ENCODE measurements around the gene MAP3K7CL.

Gene MAP3K7CL, protein sequence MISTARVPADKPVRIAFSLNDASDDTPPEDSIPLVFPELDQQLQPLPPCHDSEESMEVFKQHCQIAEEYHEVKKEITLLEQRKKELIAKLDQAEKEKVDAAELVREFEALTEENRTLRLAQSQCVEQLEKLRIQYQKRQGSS

DNA sequence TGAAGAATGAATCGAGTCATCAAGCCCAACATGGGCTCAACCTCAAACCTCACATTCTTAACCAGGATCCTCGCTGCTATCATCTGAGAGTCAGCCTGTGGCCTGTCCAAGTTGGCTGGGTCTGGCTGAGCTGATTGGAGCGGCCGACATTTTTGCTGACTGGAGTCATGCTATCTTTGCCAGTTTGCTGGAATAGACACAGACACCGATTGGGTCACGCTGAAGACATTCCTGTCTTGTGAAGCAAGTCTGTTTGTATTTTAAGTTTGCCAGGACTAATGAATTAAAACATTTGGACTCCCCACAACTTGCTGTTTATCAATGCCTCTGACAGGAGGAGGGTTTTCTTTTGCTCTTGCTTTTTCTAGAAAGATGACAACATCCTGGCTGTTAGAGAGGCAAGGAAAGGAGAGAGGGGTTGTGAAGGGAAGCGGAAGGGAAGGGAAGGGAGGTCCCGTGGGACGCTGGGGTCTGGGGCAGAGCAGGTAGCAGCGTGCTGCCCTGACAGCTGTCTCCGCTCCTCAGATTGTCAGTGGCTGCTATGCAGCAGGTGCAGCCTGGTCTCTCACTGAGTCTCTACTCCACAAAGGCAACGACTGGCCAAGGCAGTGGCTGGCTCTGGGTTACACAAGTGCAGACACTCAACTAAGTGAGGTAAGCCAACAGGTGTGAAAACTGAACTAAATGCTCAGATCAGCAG lies at the start of gene MAP3K7CL:
MAP3K7CL (plus strand) TSS at position 375 of the 700 bp plus-strand sequence. CDS start 2,701 bp downstream, outside the sequence.
- DNase-seq: no peak

DNA sequence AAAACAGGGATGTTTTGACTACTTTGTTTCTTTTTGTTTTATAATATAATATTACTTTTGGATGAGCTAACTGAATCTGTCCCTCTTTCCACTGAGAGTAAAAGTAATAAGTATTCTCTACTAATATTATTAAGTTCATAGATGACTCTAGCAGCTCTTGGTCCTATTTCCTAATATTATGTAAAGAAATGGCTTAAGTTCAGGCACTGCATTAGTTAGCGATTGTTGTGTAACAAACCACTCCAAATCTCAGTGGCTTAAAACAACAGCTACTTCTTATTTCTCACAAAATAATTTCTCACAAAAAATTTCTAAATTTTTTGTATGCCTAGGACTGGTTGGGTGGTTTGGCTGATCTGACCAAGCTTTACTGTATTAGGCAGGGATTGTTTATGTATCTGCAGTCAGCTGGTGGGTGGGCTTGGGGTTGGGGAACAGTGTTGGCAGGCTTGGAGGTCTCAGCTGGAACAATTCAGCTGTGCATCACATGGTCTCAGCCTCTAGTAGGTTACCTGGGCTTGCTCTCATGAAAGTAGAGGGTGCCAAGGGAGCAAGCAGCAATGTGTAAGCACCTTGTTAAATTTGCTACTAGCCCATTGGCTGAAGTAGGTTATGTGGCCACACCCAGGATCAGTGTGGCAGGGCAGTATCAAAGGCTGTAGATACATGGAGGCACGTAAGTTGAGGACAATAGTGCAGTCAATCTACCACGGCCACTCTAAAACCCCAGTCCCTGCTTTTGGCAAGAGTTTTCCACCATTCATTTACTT lies 48.2 kb upstream of the MAP3K7CL start:
- no peak for DNase-seq

DNA sequence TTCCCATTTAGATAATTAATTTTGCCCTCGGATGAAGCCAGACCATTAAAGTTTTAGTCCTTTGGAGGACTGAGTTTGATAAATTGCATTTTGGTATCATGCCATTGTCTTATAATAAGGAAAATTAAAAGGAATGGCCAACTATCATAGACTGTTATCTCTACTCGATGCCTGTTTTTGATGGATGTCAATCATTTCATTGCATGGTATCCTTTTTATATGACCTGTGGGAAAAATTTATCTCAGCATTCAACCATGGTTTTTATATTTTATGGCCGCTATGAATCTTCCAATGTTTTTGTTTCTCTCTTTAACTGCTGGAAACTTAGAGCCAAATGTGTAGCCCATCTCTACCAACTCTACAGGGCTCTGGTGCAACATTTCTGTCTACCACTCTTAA lies 47.1 kb upstream of the MAP3K7CL start:
- DNase-seq: no peak

DNA sequence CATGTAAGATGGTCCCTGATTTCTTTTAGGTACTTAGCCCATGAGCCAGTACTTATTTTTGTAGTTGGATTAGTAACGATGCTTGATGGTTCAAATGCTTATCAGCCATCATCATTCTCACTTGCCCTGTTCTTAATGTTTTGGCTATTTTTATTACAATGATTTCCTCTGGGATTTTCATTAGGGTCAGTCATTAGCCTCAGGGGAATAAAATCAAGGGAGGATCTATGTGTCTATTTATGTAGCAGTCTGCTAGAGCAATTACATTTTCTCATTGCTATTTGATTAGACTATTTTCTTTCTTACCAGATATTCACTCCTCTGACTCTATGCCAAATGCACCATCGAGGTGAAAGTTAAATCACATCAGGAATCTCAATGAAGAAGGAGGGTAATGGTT lies 46.1 kb upstream of the MAP3K7CL start:
- no peak for DNase-seq

DNA sequence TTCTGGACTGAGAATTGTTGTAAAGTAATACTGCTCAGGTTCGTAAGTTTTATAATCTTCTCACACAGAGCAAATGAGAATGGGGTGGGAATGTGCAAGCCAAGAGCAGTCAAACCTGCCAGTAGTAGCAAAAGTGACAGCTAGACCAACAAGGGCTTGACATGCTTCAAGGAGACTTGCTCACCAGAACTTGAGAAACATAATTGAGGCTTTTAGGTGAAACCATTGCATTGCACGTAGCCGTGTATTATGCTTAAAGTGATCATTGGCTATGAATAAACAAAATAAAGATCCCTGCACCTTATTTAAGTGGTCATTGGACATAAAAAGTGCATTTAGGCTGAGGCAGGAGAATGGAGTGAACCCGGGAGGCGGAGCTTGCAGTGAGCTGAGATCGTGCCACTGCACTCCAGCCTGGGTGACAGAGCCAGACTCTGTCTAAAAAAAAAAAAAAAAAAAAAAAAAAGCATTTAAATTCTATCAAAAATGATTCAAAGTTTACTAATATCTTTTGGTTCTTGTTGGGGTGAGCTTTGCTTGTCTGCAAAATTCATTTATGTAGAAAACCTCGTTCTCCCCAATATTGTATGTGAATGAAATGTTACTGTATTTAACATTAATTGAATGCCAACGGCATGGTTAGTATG lies 45.2 kb upstream of the MAP3K7CL start:
- no peak for DNase-seq

DNA sequence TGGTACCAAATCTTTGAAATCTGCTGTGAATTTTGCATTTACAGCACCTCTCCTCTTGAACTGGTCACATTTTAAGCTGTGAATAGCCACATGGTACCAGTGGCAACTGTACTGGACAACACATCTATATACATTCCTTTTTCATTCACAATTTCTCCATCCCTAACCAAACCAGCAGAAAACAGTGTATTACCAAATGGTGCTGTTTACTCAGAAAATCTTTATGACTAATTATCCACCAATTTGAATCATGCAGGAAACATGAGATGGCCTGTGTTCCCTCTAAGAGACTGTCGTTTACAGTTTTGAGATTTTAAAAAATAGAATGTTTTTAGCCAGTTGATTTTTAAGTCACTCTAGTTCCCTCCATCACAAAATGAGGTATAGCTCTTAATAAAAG lies 39.4 kb upstream of the MAP3K7CL start:
- no peak for DNase-seq

DNA sequence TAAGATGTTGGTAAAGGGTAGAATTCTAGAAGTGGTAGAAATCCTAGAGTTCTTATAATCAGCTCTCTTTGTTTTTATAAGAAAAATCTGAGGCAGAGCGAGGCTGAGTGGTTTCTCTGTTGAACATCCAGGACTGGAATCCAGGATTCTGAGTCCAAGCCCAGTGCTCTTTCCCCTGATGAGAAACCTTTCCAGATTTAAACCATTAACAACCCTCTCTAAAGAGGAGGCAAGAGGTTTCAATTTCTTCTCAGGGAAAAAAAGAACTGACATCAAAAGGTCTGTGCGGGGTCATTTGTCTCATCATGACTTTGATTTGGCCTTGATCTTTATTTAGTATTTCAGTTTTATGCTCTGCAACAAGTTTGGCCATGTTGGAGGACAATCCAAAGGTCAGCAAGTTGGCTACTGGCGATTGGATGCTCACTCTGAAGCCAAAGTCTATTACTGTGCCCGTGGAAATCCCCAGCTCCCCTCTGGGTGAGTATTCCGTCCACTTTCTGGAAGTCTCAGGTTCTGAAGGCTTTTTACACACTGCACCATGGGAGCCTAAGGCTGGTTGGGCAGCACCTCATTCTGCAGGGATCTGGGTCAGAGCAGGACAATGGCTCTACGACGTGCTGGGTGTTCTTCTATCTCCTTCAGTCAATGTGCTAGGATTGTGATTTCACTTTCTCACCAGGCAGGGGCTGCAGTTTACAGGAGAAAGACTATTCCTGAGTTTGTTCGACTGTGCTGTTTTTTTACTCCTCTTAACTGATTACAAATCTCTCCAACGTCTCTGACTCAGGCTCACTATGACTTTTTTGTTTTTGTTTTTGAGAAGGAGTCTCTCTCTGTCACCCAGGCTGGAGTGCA lies 38.1 kb upstream of the MAP3K7CL start:
- DNase-seq: no peak

DNA sequence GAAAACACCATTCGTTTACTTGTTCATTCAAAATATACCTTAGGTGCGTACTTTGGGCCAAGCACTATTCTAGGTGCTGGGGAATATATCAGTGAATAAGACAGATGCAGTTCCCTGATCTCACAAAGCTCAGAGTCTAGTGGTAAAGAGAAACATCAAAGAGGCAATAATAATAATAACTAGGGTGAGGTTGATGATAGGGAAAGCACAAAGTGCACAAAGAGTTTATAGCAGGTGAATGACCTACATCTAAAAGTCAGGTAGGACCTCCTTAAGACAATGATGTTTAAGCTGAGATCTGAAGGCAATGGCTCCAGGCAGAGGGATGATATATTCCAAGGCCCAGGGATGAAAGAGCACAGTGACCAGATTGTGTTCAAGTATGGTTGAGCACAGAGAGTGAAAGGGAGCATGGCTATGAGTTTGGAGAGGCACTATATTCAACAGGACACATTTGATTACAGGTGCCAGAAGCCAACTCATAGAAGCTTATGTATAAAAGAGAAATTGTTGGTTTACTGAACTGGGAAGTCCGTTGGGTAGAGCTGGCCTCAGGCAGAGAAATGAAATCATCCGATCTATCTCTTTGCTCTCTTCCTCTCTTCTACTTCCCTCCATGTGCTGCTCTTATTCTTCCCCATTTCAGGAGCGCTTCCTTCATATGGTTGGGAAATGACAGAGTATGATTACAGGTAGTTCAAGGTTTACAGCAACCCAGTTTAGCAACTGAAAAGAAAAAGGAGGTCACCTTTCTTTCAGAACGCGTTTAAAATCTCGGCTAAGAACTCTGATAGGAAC lies 34.0 kb upstream of the MAP3K7CL start:
- no peak for DNase-seq

DNA sequence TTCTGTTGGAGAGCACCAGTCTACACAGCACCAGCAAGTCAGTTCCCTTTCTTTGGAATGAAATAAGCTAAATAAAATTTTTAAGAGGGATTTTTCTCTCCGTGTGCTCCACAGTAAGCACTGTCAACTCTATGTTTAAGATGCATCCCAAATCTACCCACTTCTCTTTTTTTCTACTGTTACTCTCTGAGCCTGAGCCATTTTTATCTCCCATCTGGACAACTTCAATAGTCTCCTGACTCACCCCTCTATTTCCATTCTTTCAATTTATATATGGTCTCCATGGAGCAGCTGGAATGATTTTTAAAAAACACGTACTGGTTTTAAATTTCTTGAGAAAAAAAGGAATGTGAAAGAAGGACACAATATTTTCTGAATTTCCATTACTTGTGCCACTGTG lies 32.3 kb upstream of the MAP3K7CL start:
- no peak for DNase-seq

DNA sequence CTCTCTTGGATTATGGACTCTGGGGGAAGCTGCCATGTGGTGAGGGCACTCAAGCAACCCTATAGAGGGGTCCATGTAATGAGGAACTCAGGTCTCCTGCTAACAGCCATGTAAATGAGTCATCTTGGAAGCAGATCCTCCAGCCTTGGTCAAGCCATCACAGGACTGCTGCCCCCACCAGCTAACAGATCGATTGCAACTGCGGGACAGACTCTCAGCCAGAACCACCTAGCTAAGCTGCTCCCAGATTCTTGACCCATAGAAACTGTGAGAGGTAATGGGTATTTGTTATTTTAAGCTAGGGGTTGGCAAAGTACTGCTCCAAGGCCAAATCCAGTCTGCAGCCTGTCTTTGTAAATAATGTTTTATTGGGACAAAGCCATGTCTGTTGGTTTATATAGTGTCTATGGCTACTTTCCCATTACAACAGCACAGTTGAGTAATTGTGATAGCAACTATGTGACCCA lies 27.6 kb upstream of the MAP3K7CL start:
- DNase-seq: no peak

DNA sequence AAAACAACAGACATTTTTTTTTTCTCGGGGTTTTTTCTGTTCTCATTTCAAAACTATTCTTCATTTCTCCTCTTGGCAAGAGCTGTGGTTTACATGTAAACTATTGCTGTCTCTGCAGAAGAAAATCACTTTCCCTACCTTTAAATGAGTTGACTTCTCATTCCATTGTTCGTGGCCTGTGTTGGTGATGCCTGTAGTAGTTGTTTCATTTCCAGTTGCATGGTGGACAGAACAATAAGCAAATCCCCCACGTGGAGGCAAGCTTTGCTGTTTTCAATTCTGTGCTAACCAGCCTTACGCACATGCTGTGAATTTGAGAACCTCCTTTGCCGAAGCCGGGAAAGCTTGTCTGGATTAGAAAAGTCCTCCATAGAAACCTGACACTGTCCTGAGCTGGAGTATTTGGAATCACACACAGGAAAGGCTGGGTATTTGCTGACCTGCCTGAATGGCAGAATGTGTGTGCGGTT lies 26.2 kb upstream of the MAP3K7CL start:
- DNase-seq: no peak

DNA sequence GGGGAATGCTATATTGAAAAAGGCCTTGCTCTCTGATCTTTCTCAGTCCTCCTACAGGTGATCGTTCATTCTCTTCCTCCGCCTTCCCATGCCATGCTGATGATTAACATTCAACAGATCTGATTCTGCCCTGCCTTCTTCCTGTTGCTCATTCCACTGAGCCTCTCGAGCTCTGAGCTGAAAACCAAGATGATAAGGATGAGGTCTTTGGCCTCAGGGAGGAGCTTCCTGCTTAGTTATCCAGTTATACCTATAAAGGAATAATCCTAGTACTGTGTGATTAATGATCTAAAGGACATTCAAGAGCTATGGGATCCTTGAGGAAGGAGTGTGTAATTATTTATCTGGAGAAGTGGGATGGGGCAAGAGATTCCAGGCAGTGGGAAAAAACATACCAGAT lies 25.2 kb upstream of the MAP3K7CL start:
- DNase-seq: no peak

DNA sequence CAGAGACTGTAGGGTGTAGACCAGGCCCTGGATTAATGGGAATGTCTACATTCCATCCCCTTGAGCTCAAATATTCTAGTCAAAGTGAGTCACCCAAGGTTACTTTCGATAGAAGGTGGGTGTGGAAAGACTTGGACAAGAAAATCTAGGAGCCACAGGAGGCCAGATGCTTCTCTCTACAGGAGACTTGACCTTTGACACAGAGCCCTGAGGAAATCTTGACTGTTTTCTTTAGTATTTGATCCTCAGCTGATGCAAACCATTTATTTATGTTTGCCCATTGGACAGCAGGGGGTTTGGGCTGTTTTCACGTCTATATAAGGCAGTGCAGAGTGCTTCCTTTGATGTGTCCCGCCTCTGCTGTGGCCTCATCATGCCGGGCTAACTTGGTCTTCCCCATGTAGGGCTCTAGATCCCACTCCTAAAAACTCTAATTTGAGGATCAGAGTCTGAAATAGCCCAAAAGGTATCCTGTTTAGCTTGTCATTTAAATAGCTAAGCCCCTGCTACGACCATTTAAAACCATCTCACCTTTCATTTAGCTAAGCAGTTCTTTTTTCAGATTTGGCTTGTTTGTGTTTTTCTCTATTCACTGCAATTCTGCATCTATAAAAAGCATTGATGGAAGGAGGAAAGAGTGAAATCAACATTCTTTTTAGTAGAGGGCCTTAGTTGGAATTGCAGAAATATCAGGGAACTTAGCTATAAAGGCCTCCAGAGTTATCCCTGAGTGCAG lies 15.5 kb upstream of the MAP3K7CL start:
- no peak for DNase-seq

DNA sequence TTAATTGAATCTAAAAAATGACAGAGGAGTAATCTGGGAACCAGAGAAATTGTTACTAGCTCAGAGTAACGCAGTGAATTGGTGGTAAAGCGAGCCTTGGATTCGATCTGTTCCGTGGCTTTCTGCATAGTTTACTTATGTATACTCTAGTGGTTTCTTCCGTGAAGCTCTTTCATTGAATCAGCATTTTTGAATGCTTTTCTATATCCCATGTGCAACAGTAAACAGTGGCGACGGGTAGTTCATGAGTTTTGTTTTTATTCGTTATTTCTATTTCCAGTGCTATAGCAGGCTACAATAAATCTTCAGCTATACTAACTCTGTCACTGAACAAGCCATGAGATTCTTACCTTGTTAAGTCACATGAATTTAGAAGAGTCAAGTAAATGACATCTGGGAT lies 14.5 kb upstream of the MAP3K7CL start:
- DNase-seq: no peak

DNA sequence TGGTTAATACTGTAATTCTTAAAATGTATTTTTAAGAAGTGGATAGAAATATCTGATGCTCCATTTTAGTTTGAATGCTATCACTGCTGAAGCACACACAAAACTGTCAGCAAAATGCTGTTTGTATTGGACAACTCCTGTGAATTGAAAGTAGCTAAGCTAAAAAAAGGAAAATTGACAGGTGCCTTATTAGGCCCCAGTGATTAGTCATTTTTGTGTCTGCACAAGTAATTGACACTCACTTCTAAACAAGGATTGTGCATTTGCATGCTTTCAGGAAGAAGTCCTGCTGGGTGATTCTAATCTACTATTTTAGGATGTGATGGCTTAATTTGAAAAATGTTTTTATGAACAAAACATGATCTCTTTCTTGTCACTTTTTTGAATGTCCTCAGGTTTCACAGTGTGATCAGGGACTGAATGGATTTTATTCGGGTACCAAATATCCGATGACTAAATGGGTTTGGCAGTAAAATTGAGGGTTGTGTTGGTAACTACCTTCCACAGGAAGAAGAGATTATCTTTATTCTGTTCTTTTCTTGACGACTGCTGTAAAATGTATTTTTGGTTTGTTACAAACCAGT lies 13.0 kb upstream of the MAP3K7CL start:
- no peak for DNase-seq

DNA sequence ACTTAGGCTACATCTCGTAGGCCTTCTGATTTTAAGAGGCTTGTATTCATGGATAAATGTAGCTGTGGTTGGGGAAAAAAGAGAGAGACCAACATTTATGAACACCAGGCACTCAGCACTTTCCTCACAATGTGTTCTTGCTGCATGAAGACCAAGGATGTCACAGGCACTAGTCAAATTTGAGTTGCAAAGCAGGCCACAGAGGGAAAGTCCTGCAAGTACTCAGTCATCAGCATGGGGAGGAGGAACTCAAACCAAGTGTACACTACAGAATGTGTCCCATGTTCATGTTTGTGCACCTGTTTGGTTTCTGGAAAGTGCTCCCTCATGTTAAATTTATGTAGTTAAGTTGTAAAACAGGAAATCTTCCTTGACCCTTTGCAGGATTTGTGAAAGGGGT lies 8.7 kb upstream of the MAP3K7CL start:
- no peak for DNase-seq

DNA sequence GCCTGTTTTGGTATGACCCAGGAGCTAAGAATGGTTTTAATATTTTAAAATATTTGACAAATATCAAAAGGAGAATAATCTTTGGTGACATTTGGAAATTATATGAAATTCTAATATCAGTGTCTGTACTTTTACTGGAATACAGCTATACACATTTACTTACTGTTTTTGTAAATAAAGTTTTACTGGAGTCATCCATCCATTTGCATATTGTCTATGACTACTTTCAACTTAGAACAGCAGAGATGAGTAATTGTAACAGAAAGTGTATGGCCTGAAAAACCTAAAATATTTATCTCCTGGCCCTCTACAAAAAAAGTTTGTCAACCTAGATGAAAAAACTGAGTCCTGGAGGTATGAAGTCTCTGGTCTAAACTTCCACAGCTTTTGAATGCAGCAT lies 5.8 kb upstream of the MAP3K7CL start:
- DNase-seq: no peak

DNA sequence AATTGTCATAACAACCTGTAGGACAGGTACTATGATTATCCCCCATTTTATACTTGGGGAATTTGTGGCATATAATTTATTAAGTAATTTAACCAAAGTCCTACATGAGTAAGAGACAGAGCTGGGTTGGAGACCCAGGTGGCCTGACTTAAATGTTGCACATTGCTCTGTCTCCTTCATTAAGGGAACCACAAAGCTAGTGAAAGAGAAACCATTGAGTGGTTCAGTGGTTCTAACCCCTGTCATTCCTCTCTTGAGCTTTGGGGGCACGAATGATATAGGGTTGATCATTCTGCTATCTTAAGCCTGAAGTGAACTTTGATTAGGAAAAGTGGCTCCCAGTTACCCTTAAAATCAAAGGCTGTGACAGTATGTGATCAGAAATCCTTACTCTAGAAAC lies 5.3 kb upstream of the MAP3K7CL start:
- no peak for DNase-seq

DNA sequence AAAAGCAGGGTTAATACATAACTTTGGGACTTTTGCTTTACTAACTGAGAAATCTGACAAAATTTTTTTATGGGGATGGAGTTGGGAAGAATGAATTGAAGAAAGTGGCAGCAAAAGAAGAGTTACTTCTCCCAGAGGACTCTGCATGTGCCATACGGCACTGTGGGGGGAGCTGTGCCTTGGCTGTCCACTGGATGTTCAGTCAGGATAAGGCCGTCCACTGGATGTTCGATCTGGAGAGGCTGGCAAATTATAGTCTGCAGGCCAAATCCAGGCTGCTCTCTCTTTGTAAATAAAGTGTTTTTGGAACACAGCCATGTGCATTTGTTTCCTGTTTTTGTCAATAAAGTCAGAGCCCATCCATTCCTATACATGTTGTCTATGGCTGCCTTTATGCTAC lies 4.5 kb upstream of the MAP3K7CL start:
- DNase-seq: no peak

DNA sequence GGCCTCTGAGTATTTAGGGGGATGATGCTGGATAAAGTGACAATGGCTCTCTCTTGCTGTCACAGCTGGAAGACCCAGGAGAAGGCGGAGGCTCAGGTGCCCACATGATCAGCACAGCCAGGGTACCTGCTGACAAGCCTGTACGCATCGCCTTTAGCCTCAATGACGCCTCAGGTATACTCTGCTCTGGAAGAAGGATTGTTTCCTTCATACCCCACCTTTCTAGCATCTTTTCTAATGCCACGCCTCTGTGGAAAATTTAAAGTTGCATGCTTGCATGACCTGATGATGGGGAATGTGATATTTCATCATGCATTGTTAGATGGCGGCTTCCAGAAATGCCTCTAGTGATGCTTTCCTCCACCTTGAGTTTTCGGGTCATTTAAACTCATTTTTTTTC lies 2.8 kb downstream of the MAP3K7CL start:
- no peak for DNase-seq

DNA sequence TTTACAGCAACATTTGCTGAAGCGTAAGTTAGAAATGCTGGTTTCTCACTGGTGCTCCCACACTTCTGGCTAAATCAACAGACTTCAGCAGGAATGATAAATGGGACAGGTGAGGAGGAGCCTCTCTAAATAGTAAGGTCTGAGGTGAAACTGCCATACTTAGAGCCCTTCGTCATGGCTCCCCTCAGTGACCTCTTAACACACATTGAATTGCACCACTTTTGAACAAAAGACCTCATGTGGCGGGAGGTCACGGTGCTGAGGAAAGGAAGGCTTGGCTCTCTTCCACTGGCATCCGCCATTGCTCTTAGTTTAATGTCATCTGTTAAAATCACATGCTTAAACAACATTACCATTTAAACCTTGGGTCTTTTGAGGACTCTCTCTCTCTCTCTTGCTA lies 3.4 kb downstream of the MAP3K7CL start:
- DNase-seq: no peak

Measured in activated T-cell treated with anti-CD3 and anti-CD28 coated beads, Interleukin-2, amount 50 U/mL, for 1 hour (primary cell).